Progenitor cell of endocrine pancreas (in vitro differentiated cells): Measurements from ENCODE around the gene RABGAP1L. TPM values are rescaled to one million over a fixed set of nuclear protein-coding genes. Genes with fewer than 3 reads are reported as not detected.

Source experiments
- DNase-seq: peaks from one replicate; pipeline ENCODE4 v3.0.0; 2021; ENCODE audit warnings: low spot score; ENCODE audit not compliant: unreplicated experiment
- H3K27ac Mint-ChIP-seq: 2 replicates; pipeline ENCODE4 v1.8.0; 2021; ENCODE audit warnings: mild to moderate bottlenecking, moderate library complexity, mixed read lengths
- H3K27me3 Mint-ChIP-seq: 2 replicates; pipeline ENCODE4 v1.8.0; 2021; ENCODE audit warnings: mixed read lengths
- H3K36me3 Mint-ChIP-seq: 2 replicates; pipeline ENCODE4 v1.8.0; 2022; ENCODE audit warnings: mixed read lengths; ENCODE audit not compliant: insufficient read depth
- H3K4me1 Mint-ChIP-seq: 2 replicates; pipeline ENCODE4 v1.8.0; 2021; ENCODE audit warnings: low read depth, mixed read lengths
- H3K4me3 Mint-ChIP-seq: 2 replicates; pipeline ENCODE4 v1.8.0; 2021; ENCODE audit warnings: low read depth, mild to moderate bottlenecking, moderate library complexity, mixed read lengths
- H3K9me3 Mint-ChIP-seq: 2 replicates; pipeline ENCODE4 v1.8.0; 2021; ENCODE audit warnings: low read depth, mixed read lengths
- total RNA-seq: library from RNA; stranded (reverse); gene quantifications from 2 replicates; pipeline ENCODE4 v1.2.1, GENCODE V29; 2021
- TF ChIP-seq, protein P1 (sequence below): fragments of 200-600 bp; sonication (generic); IDR thresholded peaks from one replicate; pipeline ENCODE4 v1.5.0; 2021; ENCODE audit warnings: antibody characterized with exemption, mild to moderate bottlenecking; ENCODE audit not compliant: unreplicated experiment

Gene RABGAP1L
- total RNA-seq, 1 donor from 2014 or later = 55.2 TPM

DNA sequence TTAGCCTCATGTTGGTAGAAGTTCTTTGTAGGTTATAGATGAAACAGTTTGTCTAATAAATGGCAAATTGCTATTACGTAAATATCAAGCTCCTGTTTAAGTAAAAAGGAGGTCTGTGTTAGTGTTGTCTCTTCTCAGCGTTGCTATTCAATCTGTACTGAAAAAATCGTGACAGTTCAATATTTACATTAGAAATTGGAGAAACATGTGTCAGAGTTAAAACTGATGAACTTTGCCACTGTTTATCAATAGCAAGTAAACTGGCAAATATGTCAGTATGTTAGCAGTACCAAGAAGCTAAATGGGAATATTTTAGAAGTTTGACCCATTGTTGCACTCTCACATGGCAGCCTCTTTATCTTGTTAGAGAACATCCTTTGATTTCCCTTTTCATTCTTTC is 506.9 kb downstream of the RABGAP1L start:
- Mint-ChIP-seq H3K4me1 (peaks cover 10% of the 10 kb centered on the region), H3K4me3 (no peak overlapping the region), H3K27me3 (no peaks in the 10 kb centered on the region), H3K9me3 (peaks cover 18% of the 10 kb centered on the region), H3K36me3 (peaks cover 4% of the 10 kb centered on the region), H3K27ac (no peak overlapping the region)
- TF ChIP-seq, protein P1, sequence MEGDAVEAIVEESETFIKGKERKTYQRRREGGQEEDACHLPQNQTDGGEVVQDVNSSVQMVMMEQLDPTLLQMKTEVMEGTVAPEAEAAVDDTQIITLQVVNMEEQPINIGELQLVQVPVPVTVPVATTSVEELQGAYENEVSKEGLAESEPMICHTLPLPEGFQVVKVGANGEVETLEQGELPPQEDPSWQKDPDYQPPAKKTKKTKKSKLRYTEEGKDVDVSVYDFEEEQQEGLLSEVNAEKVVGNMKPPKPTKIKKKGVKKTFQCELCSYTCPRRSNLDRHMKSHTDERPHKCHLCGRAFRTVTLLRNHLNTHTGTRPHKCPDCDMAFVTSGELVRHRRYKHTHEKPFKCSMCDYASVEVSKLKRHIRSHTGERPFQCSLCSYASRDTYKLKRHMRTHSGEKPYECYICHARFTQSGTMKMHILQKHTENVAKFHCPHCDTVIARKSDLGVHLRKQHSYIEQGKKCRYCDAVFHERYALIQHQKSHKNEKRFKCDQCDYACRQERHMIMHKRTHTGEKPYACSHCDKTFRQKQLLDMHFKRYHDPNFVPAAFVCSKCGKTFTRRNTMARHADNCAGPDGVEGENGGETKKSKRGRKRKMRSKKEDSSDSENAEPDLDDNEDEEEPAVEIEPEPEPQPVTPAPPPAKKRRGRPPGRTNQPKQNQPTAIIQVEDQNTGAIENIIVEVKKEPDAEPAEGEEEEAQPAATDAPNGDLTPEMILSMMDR = no peak
- DNase-seq = no peak

DNA sequence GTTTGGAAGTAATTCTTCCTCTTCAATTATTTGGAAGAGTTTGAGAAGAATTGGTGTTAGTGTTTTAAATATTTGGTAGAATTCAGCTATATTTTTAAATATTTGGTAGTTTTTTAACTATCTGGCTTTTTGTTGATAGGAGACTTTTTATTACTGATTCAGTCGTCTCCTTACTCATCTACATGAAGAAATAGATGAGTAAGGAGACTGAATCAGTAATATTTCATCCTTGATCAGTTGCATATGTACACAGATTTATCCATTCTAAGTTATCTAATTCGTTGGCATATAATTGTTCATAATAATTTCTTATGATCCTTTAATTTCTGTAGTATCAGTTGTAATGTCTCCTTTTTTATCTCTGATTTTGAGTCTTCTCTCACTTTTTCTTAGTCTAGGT is 512.5 kb downstream of the RABGAP1L start:
- peaks cover 18% of the 10 kb centered on the region for H3K9me3 Mint-ChIP-seq
- peaks cover 4% of the 10 kb centered on the region for H3K36me3 Mint-ChIP-seq

DNA sequence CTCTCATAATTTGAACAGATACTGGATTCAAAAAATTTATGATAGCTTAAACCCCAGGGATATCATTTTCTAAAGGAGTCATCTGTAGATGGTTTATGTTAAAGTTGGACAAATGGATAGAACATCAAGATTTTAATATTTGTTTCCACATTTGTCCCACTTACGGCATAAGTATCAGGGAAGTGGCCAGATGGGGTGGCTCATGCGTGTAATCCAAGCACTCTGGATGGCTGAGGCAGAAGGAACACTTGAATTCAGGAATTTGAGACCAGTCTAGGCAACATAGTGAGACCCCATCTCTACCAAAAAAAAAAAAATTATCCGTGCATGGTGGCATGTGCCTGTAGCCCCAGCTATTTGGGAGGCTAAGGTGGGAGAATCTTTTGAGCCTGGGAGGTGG is 517.5 kb downstream of the RABGAP1L start:
- no peak overlapping the region for H3K27ac Mint-ChIP-seq
- H3K27me3 Mint-ChIP-seq = no peaks in the 10 kb centered on the region
- DNase-seq = no peak
- no peaks in the 10 kb centered on the region for H3K4me1 Mint-ChIP-seq
- H3K36me3 Mint-ChIP-seq = no peaks in the 10 kb centered on the region
- TF ChIP-seq, protein P1 = no peak
- no peak overlapping the region for H3K4me3 Mint-ChIP-seq
- H3K9me3 Mint-ChIP-seq = no peaks in the 10 kb centered on the region

More for the DNA sequence above, 512.5 kb downstream of the RABGAP1L start:
- Mint-ChIP-seq H3K27ac (no peak overlapping the region), H3K4me3 (no peak overlapping the region), H3K27me3 (no peaks in the 10 kb centered on the region), H3K4me1 (peaks cover 2% of the 10 kb centered on the region)
- DNase-seq = no peak
- TF ChIP-seq, protein P1 = no peak

DNA sequence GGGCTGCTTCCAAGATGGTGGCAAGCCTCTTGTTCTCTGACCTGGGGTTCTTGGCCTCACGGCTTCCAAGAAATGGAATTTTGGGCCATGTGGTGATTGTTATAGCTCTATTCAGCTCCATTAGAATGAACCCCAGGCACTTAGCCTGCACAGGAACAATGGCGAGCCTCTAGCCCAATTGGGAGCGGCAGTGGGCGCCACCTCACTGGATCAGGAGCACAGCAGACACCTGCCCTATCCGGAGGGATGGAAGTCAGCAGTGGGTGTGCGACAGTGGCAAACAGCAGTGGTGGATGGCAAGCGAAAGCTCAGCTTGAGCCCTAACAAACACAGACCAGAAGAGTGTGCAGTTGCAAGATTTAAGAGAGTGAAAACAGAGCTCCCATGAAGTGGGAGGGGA is 519.3 kb downstream of the RABGAP1L start:
- Mint-ChIP-seq H3K27ac (no peak overlapping the region), H3K4me3 (no peak overlapping the region), H3K27me3 (no peaks in the 10 kb centered on the region), H3K4me1 (no peaks in the 10 kb centered on the region), H3K9me3 (no peaks in the 10 kb centered on the region), H3K36me3 (no peaks in the 10 kb centered on the region)
- TF ChIP-seq, protein P1 = no peak
- no peak for DNase-seq

DNA sequence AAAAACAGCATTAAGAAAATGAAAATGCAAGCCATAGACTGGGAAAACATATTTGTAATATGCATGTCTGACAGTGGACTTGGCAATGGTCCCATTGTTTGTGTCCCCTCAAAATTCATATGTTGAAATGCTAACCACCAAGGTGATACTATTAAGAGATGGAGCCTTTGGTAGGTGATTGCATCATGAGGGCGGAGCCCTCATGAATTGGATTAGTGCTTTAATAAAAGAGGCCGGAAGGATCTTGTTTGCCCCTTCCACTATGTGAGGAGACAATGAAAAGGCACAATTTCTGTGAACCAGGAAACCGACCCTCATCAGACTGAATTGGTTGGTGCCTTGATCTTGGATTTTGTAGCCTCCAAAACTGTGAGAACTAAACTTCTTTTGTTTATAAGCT is 520.8 kb downstream of the RABGAP1L start:
- no peak overlapping the region for H3K27ac Mint-ChIP-seq
- no peaks in the 10 kb centered on the region for H3K4me1 Mint-ChIP-seq
- no peak for DNase-seq
- no peaks in the 10 kb centered on the region for H3K9me3 Mint-ChIP-seq
- H3K36me3 Mint-ChIP-seq = no peaks in the 10 kb centered on the region
- H3K27me3 Mint-ChIP-seq = no peaks in the 10 kb centered on the region
- H3K4me3 Mint-ChIP-seq = no peak overlapping the region
- TF ChIP-seq, protein P1 = no peak
